GM19397 (cell line): ENCODE measurements around the gene LEPROT.

Source experiments
- ATAC-seq: cut with Tn5 transposase; IDR thresholded peaks from one replicate; pipeline ENCODE4 v1.9.1; 2021; ENCODE audit warnings: mild to moderate bottlenecking, moderate library complexity; ENCODE audit not compliant: unreplicated experiment

LEPROT gene

DNA sequence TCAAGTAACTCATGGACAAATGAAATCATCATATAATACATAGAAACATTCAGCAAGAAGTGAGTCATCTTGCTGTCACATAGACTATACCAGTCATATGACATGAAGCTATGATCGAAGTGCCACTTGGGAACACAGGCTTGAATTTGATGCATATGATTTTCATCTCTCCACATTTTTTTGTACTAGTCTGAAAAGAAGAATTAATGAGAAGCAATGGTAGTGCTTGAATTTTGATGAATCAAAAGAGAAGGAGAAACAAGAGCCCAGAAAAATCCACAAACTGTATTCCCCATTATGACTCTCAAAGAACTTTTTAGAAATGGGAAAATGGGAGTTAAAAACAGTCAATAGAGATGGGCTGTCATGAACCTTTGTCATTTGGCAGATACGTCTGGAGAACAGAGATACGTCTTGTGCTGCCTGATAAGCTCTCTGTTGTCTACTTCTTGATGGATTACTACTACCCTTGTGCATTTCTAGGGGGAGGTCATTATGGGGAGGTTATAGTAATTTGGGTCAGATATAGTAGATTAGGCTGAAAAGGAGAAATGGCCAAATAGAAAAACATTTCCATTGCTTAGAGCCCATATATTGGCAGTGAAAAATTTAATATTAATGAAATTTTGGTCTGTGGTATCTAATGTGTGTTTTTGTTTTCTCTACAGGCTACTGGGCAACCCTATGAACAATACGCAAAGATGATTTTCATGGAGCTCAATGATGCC, 8.0 kb upstream of the LEPROT start:
- ATAC-seq: no peak

DNA sequence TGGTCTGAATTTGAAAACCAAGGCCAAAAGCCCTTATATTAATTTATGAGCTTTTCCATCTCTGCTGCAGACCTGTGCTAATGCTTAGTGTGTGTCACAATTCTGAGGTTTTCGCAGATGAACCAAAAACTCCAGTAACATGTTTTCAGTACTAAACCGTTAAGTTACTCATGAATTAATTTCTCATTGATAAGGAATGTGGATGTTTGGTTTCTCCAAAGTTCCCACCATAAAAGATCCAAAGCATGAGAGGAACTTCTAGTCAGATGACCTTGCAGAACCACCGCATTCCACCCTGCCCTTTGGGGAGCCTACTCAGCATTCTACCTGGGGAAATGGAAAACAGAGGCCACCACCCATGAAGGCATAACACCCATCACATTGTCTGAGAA, 7.5 kb upstream of the LEPROT start:
- no peak for ATAC-seq

DNA sequence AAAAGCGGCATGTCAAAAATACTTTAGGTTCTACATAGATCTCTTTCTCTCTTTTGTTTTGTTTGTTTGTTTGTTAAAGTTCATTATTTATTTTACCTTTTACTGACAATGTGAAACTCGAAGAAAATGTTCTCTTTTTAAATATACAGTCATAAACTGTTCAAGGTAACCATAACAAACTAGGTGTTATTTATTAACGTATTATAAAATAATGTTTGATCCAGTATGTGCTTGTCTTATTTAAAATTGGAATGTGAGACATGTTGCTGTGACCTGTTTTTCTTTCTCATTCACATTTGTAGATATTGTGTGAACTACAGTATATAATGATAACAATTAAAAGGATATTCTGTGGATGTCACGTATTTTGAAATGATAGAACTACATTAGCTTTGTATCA, 5.9 kb upstream of the LEPROT start:
- ATAC-seq: no peak

DNA sequence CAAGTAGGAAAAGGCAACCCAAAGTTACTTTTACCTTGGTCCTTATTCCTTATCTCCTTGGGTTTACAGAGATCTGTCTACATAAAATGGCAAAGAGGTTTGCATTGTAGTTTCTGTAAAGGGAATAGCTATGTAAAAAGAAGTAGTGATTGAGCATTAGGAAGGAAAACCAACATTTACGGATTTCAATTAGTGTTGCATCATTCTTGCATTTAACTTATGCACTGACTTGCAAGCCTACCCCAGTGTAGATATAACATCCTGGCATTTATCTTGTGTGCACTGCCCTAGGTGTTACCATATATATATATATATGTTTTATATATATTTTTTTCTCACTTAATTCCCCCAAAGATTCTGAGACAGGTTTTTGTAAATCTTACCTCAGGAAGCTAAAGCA, 3.7 kb upstream of the LEPROT start:
- ATAC-seq: no peak

DNA sequence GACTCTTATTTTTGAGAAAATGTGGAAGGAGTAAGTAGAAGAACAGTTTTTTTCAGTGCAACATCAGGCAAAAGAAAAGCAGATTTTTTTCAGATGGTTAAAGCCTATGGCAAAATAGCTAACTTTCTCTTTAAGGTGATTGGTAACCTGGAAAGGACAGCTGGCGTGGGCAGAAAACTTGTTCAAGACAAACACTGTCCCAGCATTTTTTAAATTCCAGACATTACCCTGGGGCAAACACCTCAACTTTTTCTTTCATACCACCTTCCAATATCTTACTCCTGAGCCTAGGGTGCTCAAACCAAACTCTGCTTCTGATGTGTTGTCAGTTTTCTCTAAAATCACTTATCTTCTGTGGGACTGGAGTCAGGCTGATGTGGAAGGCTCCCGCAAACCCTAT, 2.7 kb upstream of the LEPROT start:
- ATAC-seq: no peak

DNA sequence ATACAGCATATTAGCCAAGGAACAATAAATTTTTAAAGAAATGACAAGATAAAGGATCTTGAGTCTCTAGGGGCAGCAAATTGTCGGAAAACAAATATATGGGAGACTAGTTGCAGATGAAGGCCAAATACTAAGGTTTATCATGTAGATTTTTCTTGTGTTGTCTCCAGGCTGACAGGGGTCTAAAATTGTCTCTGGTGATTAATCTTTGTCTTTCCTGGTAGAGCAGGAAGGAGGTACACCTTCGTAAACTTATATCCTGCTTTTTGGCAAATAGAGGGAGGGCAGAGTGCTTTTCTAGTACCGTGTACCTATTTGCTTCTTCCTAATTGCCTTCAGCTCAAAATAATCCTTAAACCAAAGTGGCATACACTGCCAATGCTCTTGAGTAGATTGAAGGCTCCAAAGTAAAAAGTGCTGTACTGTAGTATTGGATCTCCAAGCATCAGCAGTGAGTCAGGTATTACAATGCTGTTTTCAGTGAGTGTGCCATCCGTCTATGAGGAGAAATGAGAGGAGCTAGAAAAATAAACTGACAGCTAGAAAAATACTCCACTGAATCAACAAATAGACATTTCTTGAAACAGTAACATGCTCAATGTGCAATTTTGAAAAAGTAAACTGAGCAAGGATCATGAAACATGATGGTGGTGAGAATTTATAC, 1.8 kb upstream of the LEPROT start:
- no peak for ATAC-seq

DNA sequence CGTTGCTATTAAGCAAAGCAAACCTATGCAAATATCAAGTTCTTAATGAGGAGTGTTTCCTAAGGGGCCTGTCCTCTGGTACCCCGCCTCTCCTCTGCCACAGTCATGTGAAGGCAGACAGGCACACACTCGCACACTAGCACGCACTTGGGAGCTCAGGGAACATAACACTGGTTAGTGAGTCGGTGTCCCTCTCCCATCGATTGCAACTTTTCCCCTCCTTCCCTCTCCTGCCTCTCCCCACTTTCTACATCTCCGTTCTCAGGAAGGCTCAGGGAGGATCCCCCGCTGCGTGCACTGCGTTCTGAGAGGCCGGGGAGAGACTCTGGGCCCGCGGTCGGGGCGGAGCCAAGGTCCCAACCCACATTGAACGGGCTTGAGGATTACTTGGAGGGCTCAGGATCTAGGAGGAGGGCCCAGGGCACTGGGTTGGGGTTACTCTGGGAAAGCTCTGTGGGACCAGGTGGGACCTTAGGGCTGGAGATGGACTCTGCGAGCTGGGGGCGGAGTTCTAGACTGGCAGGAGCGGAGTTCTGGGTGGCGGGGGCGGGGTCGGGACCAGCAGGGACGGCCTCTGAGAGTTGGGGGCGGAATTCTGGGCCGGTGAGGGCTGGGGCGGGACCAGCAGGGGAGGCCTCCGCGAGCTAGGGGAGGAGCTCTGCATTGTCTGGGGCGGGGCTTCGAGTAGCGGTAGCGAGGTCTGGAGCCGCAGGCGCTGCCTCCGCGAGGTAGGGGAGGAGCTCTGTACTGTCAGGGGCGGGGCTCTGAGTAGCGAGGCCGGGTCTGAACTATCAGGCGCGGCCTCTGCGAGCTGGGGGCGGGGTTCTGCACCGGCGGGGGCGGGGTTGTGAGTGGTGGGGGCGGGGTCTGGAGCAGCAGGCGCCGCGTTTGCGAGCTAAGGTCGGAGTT, 533 bp upstream of the LEPROT start:
- ATAC-seq: peak; percentile 93

DNA sequence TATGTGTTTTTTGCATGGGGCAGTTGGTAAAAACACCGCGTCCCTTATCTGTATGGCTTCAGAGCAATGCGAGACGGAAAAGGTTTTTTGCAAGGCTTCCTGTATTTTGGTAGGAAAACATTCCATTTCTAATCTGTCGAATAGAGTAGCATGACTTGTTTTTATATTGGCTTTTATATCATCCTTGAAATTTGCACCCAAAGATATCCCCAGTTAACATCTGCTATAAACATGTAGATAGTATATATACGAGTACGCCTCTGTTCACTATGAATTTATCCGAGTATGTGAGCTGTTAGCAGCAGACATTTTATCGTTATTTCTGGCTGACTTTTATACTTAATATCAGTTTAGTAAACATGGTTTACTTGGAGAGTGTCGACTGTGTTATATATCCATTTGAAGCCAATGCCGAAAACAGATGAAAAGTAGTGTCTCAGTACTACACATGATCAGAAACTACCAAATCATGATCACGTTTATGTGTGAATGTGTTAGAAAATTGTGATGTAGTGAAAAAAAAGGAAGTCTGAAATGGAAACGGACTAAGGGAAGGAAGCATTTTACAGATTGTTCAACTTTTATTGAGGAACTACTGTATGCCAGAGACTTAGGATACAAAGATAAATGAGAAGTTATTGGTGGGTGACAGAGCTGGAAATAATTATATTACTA, 1.0 kb downstream of the LEPROT start:
- no peak for ATAC-seq

DNA sequence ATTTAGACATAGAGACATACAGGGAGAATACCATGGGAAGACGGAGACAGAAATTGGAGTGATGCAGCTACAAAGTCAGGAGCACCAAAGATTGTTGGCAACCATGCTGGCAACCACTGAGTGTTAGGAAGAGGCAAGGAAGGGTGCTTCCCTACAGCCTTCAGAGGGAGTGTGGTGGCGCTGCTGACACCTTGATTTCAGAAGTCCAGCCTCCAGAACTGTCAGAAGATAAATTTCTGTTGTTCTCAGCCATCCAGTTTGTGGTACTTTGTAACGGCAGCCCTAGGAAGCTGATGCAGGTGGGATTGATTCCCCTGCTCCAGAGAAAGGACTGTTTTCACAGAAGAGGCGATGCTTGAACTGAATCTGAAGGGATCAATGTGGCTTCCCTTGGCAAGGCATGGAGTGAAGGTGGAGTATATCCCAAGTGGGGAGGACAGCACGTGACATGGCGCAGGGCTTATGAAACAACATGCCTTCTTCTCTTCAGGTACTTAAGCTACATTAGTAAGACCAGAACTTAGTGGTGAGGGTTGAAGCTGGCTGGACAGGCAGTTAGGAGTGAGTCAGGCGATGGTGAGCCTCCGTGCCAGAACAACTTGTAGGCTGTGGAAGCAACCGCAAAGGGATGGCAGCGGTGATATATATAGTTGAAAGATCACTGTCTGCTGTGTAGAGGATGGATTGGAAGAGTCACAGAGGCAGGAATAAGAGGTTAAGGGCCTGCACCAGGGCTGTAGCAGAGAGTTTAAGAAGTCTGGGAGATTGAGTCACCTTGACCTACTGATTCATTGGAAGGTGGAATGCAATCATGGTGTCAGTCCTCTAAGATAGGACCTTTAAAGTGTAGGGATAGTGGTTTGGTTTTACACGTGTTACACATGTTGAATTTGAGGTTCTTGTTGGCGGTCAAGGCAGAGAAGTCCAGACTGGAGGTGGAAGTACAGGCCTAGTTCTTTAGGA, 2.1 kb downstream of the LEPROT start:
- ATAC-seq: no peak

DNA sequence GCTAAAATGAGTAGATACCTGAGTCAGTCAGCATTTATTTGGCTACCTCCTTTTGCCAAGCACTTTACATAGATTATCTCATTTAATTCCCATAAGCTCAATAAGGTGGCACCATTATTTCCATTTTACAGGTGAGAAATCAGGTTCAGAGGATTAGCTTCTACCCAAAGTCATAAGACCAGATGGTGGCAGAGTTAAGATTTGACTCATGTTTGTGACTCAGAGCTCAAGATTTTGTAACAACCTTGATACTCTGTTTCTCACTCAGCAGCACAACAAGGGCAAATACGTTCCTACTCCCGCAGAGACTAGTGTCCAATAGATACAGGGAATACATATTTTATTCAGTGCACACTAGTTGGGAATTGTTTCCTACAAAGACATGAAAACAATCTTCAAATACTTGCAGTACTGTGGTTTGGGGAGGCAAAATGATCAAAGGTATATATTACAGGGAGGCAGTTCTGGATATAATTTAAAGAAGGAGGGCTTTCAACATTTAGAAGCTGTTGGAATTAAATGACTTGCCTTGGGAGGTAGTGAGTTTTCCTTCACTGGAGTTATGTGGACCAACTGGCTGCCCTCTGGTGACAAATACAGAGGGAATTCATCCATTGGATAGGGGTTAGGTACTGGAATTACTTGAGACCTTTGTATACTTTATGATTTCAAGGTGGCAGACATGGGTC, 3.6 kb downstream of the LEPROT start:
- ATAC-seq: no peak

DNA sequence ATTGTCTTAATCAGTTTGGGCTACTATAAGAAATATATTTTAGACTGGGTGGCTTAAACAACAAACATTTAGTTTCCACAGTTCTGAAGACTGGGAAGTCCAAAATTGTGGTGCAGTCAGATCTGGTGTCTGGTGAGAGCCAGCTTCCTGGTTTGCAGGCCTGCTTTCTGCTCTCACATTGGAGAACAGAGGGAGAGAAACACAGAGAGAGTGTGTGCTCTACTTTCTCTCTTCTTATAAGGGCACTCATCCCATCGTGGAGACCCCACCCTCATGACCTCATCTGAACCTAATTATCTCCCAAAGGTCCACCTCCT, 4.1 kb downstream of the LEPROT start:
- ATAC-seq: no peak

DNA sequence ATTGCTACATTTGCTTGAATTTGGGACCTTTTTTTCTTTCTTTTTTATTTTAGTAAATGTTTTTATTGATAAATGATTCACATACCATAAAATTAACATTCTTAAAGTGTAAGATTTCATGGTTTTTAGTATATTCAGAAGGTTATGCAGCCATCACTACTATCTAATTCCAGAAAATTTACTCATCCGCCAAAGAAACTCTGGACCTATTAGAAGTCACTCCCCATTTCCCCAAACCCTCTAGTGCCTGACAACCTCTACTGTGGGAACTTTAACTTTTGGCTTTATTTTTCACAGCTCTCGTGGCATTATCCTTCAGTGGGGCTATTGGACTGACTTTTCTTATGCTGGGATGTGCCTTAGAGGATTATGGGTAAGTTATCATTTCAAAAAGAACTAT, 4.5 kb downstream of the LEPROT start:
- no peak for ATAC-seq

DNA sequence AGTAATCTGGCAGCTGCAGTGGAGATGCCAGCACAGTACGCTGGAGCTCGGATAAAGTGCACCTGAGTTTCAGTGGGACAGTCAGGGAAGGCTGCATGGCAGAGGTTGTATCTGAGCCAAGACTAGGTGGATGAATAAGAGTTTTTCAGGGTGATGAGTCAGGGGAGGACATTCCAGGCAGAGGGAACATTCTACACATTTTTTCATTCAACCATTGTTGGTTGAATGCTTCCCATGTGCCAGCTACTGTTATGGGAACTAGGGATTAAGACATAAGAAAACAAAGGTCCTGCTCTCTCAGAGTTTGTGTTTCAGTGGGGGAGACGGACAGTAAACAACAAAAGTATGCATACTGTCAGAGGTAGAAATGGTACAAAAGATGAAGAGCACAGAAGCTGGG, 5.2 kb downstream of the LEPROT start:
- ATAC-seq: no peak

DNA sequence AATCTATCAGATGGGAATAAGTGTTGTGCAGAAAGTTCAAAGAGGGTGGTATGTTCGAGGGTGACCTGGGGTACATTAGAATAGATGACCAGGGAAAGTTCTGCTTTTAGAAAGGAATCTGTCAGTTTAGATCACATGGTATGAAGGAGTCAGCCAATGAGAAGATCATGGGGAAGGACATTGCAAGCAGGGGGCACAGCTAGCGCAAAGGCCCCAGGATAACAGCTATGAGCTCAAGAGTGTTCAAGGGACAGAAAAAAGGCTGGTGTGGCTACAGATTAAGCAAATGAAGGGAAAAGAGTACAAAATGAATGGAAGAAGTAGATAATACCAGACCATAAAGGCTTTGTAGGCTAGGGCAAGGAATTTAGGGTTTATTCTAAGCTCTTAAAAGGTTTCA, 8.6 kb downstream of the LEPROT start:
- ATAC-seq: no peak

DNA sequence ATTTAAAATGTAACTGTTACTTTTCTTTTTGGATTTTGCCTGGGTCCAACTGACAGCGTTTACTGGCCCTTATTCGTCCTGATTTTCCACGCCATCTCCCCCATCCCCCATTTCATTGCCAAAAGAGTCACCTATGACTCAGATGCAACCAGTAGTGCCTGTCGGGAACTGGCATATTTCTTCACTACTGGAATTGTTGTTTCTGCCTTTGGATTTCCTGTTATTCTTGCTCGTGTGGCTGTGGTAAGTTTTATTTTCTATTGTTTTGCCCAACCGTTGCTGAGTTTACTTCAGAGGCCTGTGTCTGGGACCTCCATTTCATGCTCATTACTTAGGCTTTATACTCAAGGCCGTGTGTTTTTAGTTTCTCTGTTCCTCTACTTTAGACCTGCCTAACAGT, 9.3 kb downstream of the LEPROT start:
- no peak for ATAC-seq

DNA sequence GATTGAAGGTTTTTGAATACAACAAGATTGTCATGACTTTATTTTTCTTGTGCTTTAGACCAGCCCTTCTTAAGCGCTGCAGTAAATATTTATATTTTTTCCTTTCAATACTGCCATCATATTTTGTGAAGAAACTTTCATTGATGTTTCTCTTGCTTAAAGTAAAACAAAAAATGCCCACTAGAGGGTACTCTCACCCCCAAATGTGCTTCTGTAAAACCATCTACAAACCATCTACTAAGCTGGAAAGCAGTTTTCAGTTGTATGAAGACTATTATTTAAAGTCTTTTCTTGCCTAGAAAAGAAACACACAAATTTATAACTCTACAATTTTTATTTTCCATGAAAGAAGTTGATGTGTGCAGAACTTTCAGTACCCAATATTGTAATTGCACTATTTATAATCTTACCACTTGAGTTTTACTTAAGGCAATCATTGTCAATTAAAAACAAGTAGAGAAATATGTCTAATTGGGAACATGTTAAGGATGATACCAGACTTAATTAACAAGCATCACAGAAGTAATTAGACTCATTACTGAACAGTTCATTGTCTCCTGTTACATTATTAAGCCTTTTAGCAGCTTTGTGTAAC, 10.7 kb downstream of the LEPROT start:
- no peak for ATAC-seq

DNA sequence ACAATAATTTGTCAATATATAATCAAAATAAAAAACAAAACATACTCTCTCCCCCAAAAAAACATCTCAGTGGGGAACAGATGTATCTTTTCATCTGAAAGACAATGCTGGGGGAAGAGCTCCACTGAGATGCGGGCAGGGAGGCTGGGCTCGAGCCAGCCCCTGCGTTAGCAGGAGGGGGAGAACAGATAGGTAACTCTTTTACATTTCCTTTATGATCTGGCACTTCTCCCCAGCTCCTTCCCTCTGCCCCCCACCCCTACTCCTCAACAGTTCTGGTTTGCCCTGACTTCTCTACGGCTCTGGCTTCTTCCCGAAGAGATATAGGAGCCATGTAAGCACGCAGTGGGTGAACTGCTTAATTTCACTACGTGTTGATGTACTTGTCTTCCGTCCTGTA, 12.4 kb downstream of the LEPROT start:
- ATAC-seq: no peak

DNA sequence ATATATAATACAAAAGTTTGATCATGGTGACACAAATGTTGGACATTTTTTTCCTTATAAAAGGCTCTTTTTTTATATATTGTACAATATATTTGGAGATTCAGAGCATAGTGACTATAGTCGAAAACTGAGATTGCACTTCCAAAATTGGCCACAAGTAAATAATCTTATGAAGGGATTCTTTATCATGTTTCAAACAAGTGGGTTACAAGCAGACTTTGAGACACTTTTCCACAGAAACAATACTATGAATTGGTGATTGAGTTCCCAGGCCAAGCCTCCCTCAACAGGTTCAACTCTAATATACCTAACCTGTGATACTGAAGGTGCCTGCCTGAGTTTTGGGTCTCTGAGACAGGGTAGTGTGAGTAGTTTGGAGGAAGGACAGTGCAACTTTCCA, 13.8 kb downstream of the LEPROT start:
- ATAC-seq: no peak

DNA sequence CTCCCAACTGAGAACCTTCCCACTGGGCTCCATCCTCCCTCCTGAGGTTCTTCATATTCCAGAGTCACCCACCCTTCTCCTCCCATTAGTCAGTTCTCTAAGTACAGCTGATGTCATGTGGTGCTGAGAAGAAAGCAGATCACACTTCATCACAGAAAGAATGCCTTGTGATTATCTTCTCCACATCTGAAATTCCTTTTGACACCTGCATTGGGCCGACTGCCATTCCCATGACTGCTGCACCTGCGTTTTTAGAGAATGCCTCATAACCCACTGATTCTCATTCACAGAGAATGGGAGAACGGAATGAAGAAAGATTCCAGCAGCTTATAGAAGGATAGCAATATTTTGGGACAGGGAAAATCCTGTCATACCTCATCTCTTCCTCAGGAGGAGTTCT, 14.3 kb downstream of the LEPROT start:
- no peak for ATAC-seq
